ENCODE measurements around the gene EIF4EBP2. TPM values are rescaled to one million over a fixed set of nuclear protein-coding genes. Genes with fewer than 3 reads are reported as not detected.
A peak's percentile ranks its signal among the peaks of the same experiment; 100 is the strongest.

Gene EIF4EBP2
- total RNA-seq, 1 donor from 2014 or later, result 155 TPM

DNA sequence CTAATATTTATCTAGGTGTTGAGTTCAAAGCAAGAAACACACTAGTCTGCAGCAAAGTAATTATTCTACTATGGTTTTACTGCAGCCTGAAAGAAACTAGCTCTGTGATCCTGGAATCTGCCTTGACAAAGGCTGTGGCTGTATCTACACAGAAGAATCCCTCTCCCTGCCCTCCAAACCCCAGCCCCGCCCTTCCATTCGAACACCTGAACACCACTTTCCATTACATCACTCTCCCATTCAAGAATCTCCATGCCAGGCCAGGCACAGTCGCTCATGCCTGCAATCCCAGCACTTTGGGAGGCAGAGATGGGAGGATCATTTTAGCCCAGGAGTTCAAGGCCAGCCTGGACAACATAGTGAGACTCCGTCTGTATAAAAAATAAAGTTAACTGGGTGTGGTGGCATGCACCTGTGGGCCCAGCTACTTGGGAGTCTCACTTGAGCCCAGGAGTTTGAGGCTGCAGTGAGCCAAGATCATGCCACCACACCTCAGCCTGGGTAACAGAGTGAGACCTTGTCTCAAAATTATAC lies 44.9 kb upstream of the EIF4EBP2 start:
- H3K27ac Mint-ChIP-seq (ENCODE audit: unreplicated experiment), result no peak overlapping the region
- no peaks in the 10 kb centered on the region for H3K36me3 Mint-ChIP-seq (ENCODE audit: low read depth)

DNA sequence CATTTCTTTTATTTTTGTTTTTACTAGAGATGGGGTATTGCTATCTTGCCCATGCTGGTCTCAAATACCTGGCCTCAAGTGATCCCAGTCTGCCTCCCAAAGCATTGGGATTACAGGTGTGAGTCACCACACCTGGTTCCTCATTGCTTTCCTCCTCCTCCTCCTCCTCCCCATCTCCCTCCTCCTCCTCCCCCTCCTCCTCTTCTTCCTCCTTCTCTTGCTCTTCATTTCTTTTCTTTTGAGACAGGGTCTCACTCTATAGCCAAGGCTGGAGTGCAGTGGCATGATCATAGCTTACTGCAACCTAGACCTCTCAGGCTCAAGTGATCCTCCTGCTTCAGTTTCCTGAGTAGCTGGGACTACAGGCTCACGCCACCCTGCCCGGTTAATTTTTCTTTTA lies 43.7 kb upstream of the EIF4EBP2 start:
- Mint-ChIP-seq H3K9me3 (no peaks in the 10 kb centered on the region), H3K4me1 (peaks cover 16% of the 10 kb centered on the region), H3K4me3 (no peak overlapping the region), H3K27me3 (ENCODE audit: low read depth) (no peaks in the 10 kb centered on the region), H3K27ac (ENCODE audit: unreplicated experiment) (no peak overlapping the region), H3K36me3 (ENCODE audit: low read depth) (no peaks in the 10 kb centered on the region)
- TF ChIP-seq, protein P1, sequence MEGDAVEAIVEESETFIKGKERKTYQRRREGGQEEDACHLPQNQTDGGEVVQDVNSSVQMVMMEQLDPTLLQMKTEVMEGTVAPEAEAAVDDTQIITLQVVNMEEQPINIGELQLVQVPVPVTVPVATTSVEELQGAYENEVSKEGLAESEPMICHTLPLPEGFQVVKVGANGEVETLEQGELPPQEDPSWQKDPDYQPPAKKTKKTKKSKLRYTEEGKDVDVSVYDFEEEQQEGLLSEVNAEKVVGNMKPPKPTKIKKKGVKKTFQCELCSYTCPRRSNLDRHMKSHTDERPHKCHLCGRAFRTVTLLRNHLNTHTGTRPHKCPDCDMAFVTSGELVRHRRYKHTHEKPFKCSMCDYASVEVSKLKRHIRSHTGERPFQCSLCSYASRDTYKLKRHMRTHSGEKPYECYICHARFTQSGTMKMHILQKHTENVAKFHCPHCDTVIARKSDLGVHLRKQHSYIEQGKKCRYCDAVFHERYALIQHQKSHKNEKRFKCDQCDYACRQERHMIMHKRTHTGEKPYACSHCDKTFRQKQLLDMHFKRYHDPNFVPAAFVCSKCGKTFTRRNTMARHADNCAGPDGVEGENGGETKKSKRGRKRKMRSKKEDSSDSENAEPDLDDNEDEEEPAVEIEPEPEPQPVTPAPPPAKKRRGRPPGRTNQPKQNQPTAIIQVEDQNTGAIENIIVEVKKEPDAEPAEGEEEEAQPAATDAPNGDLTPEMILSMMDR (conservative IDR thresholded peaks at IDR 0.05), result no peak
- DNase-seq (ENCODE audit: low read depth, low spot score), result no peak

More for the DNA sequence above, 44.9 kb upstream of the EIF4EBP2 start:
- H3K9me3 Mint-ChIP-seq, result no peaks in the 10 kb centered on the region
- peaks cover 15% of the 10 kb centered on the region for H3K4me1 Mint-ChIP-seq
- no peaks in the 10 kb centered on the region for H3K27me3 Mint-ChIP-seq (ENCODE audit: low read depth)
- DNase-seq (ENCODE audit: low read depth, low spot score), result no peak
- TF ChIP-seq, protein P1 (conservative IDR thresholded peaks at IDR 0.05), result no peak
- no peak overlapping the region for H3K4me3 Mint-ChIP-seq

DNA sequence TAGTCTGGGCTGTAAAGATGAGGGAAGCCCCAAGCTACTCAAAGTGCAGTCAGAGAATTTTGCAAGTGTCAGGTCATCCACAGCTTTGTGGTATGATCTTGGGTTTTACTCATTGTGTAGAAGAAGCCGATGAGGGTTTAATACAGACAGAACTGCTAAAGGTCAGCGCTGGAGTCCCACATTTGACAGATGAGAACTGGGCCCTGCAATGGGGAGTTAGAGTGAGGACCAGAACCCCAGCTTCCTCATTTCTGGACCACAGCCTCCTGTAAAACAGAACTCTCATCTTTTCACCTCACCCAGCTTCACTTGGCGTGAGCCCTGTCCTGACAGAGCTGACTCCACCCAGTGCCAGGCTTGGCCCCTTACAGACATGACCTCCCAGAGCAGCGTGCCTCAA lies 41.6 kb upstream of the EIF4EBP2 start:
- no peak for DNase-seq (ENCODE audit: low read depth, low spot score)
- Mint-ChIP-seq H3K4me3 (no peak overlapping the region), H3K4me1 (peaks cover 7% of the 10 kb centered on the region), H3K27me3 (ENCODE audit: low read depth) (no peaks in the 10 kb centered on the region), H3K27ac (ENCODE audit: unreplicated experiment) (no peak overlapping the region), H3K36me3 (ENCODE audit: low read depth) (no peaks in the 10 kb centered on the region), H3K9me3 (no peaks in the 10 kb centered on the region)
- TF ChIP-seq, protein P1 (conservative IDR thresholded peaks at IDR 0.05), result no peak

DNA sequence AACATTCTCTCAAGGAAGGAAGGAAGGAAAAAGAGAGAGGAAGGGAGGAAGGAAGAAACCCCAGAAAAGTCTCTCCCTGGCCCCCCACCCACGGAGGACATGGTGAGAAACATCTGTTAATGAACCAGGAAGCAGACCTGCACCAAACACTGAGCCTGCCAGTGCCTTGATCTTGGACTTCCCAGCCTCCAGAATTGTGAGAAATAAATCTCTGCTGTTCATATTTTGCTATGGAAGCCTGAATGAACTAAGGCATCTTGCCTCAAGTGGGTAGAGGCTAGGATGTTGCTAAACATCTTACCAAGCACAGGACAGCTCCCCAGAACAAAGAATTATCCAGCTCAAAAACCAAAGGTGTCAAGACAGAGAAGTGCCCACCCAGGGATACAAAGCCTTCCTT lies 40.7 kb upstream of the EIF4EBP2 start:
- Mint-ChIP-seq H3K27me3 (ENCODE audit: low read depth) (no peaks in the 10 kb centered on the region), H3K4me1 (peaks cover 7% of the 10 kb centered on the region), H3K4me3 (no peak overlapping the region), H3K9me3 (no peaks in the 10 kb centered on the region), H3K36me3 (ENCODE audit: low read depth) (no peaks in the 10 kb centered on the region), H3K27ac (ENCODE audit: unreplicated experiment) (peak overlapping the region; percentile 90)
- TF ChIP-seq, protein P1 (conservative IDR thresholded peaks at IDR 0.05), result no peak
- DNase-seq (ENCODE audit: low read depth, low spot score), result no peak

DNA sequence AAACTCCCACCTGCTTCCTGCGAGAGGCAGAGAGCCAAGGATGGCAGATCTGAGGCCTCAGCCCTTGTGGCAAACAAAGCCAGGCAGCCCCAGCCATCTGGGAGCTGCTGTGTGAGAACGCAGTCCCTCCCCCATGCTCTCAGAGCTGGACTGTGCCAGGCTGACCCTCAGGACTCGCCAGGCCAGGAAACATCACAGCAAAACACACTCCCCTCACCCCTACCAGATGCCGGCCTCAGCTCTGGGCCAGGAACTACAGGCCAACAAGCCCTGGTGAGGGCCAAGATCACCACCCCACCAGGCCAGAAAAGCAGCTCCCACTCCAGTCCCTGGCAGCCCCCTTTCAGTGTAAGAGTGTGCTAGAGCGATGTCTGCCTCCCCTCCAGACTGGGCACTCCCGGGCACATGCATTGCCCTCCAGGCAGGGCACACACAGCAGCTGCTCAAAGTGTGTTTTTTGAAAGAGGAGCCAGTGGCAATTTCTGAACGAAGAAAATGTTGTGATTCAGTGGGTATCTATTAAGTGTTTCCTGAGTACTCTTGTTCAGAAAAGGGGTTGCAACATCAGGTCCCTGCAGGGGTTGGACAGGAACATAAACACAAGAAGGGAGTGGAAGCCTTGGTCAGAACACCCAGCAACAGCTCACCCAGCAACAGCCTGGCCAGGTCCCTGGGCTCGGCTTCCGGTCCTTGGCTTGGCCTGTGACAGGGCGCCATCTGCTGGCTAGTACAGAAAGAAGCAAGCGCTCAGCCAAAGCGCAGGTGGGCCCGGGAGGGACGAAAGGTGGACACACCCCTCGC lies 39.8 kb upstream of the EIF4EBP2 start:
- peak; percentile 81 for DNase-seq (ENCODE audit: low read depth, low spot score)
- TF ChIP-seq, protein P1 (conservative IDR thresholded peaks at IDR 0.05), result peak; percentile 95
- no peaks in the 10 kb centered on the region for H3K36me3 Mint-ChIP-seq (ENCODE audit: low read depth)
- no peaks in the 10 kb centered on the region for H3K9me3 Mint-ChIP-seq
- H3K27ac Mint-ChIP-seq (ENCODE audit: unreplicated experiment), result peak overlapping the region; percentile 91
- H3K27me3 Mint-ChIP-seq (ENCODE audit: low read depth), result no peaks in the 10 kb centered on the region
- peaks cover 12% of the 10 kb centered on the region for H3K4me1 Mint-ChIP-seq
- no peak overlapping the region for H3K4me3 Mint-ChIP-seq
